ENCODE data around the gene HIP1R.

The HIP1R gene

GRCh38 chr12:122899887-122900286 is 64.6 kb downstream of the HIP1R start:
- ATAC-seq: no peak
- TF ChIP-seq OSR1 (CRISPR knock-in tag; IDR thresholded peaks at IDR 0.05) (no peak), TOX (CRISPR knock-in tag; IDR thresholded peaks at IDR 0.05; ENCODE audit: borderline replicate concordance) (no peak), CSRNP3 (CRISPR knock-in tag; IDR thresholded peaks at IDR 0.05) (no peak), POU6F1 (CRISPR knock-in tag; IDR thresholded peaks at IDR 0.05; ENCODE audit: borderline replicate concordance, low read depth) (no peak), ISL1 (CRISPR knock-in tag; IDR thresholded peaks at IDR 0.05) (no peak), ZNF70 (CRISPR knock-in tag; IDR thresholded peaks at IDR 0.05) (no peak), ESRRG (CRISPR knock-in tag; IDR thresholded peaks at IDR 0.05) (no peak), TSHZ2 (CRISPR knock-in tag; IDR thresholded peaks at IDR 0.05) (no peak), PPARA (CRISPR knock-in tag; IDR thresholded peaks at IDR 0.05; ENCODE audit: borderline replicate concordance) (no peak), BACH2 (CRISPR knock-in tag; IDR thresholded peaks at IDR 0.05; ENCODE audit: borderline replicate concordance) (no peak), ZC3H10 (CRISPR knock-in tag; IDR thresholded peaks at IDR 0.05) (no peak), ZFP30 (CRISPR knock-in tag; IDR thresholded peaks at IDR 0.05) (no peak), ZFP3 (CRISPR knock-in tag; IDR thresholded peaks at IDR 0.05) (no peak), RARB (CRISPR knock-in tag; IDR thresholded peaks at IDR 0.05) (no peak), CREB5 (CRISPR knock-in tag; IDR thresholded peaks at IDR 0.05; ENCODE audit: low read depth) (no peak), ZNF565 (CRISPR knock-in tag; conservative IDR thresholded peaks at IDR 0.05; ENCODE audit: low read depth) (no peak), ZNF8 (CRISPR knock-in tag; IDR thresholded peaks at IDR 0.05) (no peak), CSDC2 (CRISPR knock-in tag; IDR thresholded peaks at IDR 0.05) (no peak)

- ATAC-seq: no peak
- TF ChIP-seq CREB5 (CRISPR knock-in tag; IDR thresholded peaks at IDR 0.05; ENCODE audit: low read depth) (no peak), PPARA (CRISPR knock-in tag; IDR thresholded peaks at IDR 0.05; ENCODE audit: borderline replicate concordance) (no peak), BACH2 (CRISPR knock-in tag; IDR thresholded peaks at IDR 0.05; ENCODE audit: borderline replicate concordance) (no peak), SNAI2 (CRISPR knock-in tag; IDR thresholded peaks at IDR 0.05) (no peak), ZNF70 (CRISPR knock-in tag; IDR thresholded peaks at IDR 0.05) (no peak), ZNF8 (CRISPR knock-in tag; IDR thresholded peaks at IDR 0.05) (no peak), CSDC2 (CRISPR knock-in tag; IDR thresholded peaks at IDR 0.05) (no peak), TSHZ2 (CRISPR knock-in tag; IDR thresholded peaks at IDR 0.05) (no peak), ARNTL (CRISPR knock-in tag; IDR thresholded peaks at IDR 0.05; ENCODE audit: borderline replicate concordance, low read depth) (no peak)
These were observed 67.8 kb downstream of the HIP1R start for GRCh38 chr12:122902854-122903692.
